GM18505 (cell line): Measurements from ENCODE around the gene CHD5.

Source experiments
- ATAC-seq: cut with Tn5 transposase; IDR thresholded peaks from one replicate; pipeline ENCODE4 v1.9.1; 2021; ENCODE audit not compliant: unreplicated experiment
- POLR2A ChIP-seq: IDR thresholded peaks from 4 replicates; pipeline ENCODE4 v1.6.1; 2011; ENCODE audit warnings: borderline replicate concordance; ENCODE audit not compliant: insufficient read depth, insufficient read length; ENCODE audit errors: extremely low read depth

Gene CHD5

GRCh38 chr1:6149597-6149996 is 30.5 kb downstream of the CHD5 start:
- TF ChIP-seq POLR2A, result no peak
- no peak for ATAC-seq

GRCh38 chr1:6148497-6149241 is 31.5 kb downstream of the CHD5 start:
- ATAC-seq, result no peak
- TF ChIP-seq POLR2A, result no peak

- TF ChIP-seq POLR2A, result no peak
- ATAC-seq, result no peak
Observed at GRCh38 chr1:6145864-6146410, 34.2 kb downstream of the CHD5 start.

GRCh38 chr1:6145396-6145750 is 34.7 kb downstream of the CHD5 start:
- TF ChIP-seq POLR2A, result no peak
- no peak for ATAC-seq

GRCh38 chr1:6144647-6145395 is 35.3 kb downstream of the CHD5 start:
- TF ChIP-seq POLR2A, result no peak
- no peak for ATAC-seq

GRCh38 chr1:6144175-6144574 is 35.9 kb downstream of the CHD5 start:
- no peak for ATAC-seq
- TF ChIP-seq POLR2A, result no peak

GRCh38 chr1:6143395-6143794 is 36.7 kb downstream of the CHD5 start:
- ATAC-seq, result no peak
- TF ChIP-seq POLR2A, result no peak

- no peak for ATAC-seq
- no peak for TF ChIP-seq POLR2A
Observed at GRCh38 chr1:6142734-6143133, 37.4 kb downstream of the CHD5 start.

- ATAC-seq, result no peak
- TF ChIP-seq POLR2A, result no peak
Observed at GRCh38 chr1:6142036-6142621, 38.0 kb downstream of the CHD5 start.

- no peak for ATAC-seq
- TF ChIP-seq POLR2A, result no peak
Observed at GRCh38 chr1:6141592-6141991, 38.5 kb downstream of the CHD5 start.

GRCh38 chr1:6140413-6140812 is 39.7 kb downstream of the CHD5 start:
- no peak for TF ChIP-seq POLR2A
- no peak for ATAC-seq

GRCh38 chr1:6137758-6138157 is 42.4 kb downstream of the CHD5 start:
- TF ChIP-seq POLR2A, result no peak
- ATAC-seq, result no peak

- TF ChIP-seq POLR2A, result no peak
- ATAC-seq, result no peak
Observed at GRCh38 chr1:6136516-6137220, 43.5 kb downstream of the CHD5 start.
